Skeletal muscle satellite cell (primary cell): ENCODE data around the gene ANKLE1.
"Not testable (repeated sequence)": the region's sequence is repeated elsewhere in the genome, so short reads cannot be mapped to it uniquely, and the experiment has no call there.

Experiments
- H3K27me3 ChIP-seq: 2 replicates; pipeline ENCODE4 v1.7.0; 2013; ENCODE audit warnings: low read length; ENCODE audit not compliant: control insufficient read depth, insufficient read depth
- H3K36me3 ChIP-seq: 2 replicates; pipeline ENCODE4 v1.7.0; 2013; ENCODE audit warnings: mild to moderate bottlenecking, control low read depth, low read length; ENCODE audit not compliant: insufficient read depth
- H3K4me1 ChIP-seq: 2 replicates; pipeline ENCODE4 v1.7.0; 2013; ENCODE audit warnings: low read length; ENCODE audit not compliant: control insufficient read depth, insufficient read depth
- H3K4me2 ChIP-seq: 2 replicates; pipeline ENCODE4 v1.7.0; 2013; ENCODE audit warnings: mild to moderate bottlenecking, low read length
- H3K4me3 ChIP-seq: 2 replicates; pipeline ENCODE4 v1.7.0; 2013; ENCODE audit warnings: low read length
- H3K9ac ChIP-seq: 2 replicates; pipeline ENCODE4 v1.7.0; 2013; ENCODE audit warnings: mild to moderate bottlenecking, low read depth, low read length, moderate library complexity
- H3K9me3 ChIP-seq: replicated peaks from 2 replicates; pipeline ENCODE4 v1.7.0; 2013; ENCODE audit warnings: mild to moderate bottlenecking, control low read depth, low read length

ANKLE1 gene

GRCh38 chr19:17268754-17269153 is 12.9 kb upstream of the ANKLE1 start:
- Histone ChIP-seq H3K36me3 (peaks cover 22% of the 10 kb centered on the region), H3K4me2 (peak overlapping the region; percentile 89), H3K4me3 (no peak overlapping the region), H3K9ac (peak overlapping the region; percentile 25), H3K27me3 (no peaks in the 10 kb centered on the region), H3K4me1 (peaks cover 6% of the 10 kb centered on the region), H3K9me3 (no peaks in the 10 kb centered on the region)

GRCh38 chr19:17274892-17275291 is 6.8 kb upstream of the ANKLE1 start:
- peaks cover 54% of the 10 kb centered on the region for H3K36me3 ChIP-seq
- not testable (repeated sequence) for H3K4me3 ChIP-seq, H3K9ac ChIP-seq, H3K4me1 ChIP-seq, H3K27me3 ChIP-seq, H3K9me3 ChIP-seq, H3K4me2 ChIP-seq

GRCh38 chr19:17275441-17276175 is 6.1 kb upstream of the ANKLE1 start:
- no peak overlapping the region for H3K9ac ChIP-seq
- H3K4me3 ChIP-seq = no peak overlapping the region
- no peaks in the 10 kb centered on the region for H3K27me3 ChIP-seq
- H3K36me3 ChIP-seq = peaks cover 51% of the 10 kb centered on the region
- no peaks in the 10 kb centered on the region for H3K9me3 ChIP-seq
- no peak overlapping the region for H3K4me2 ChIP-seq
- H3K4me1 ChIP-seq = no peaks in the 10 kb centered on the region

DNA sequence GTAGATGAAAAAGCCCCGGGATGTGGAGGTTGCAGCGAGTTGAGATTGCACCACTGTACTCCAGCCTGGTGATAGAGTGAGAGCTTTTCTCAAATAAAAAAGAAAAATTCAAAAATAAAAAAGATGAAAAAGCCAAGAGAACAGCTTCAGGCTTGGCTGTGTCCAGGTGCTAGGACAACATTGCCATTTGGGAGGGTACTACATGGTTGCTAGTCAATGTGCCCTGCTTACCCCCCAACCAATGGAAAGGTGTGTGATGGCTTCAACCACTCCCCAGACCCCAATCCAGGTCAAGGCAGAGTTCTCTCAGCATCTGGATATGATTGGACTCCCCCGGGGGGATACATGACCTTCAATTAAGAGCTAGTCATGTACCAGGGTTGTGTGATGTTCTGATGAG is 2.3 kb upstream of the ANKLE1 start:
- Histone ChIP-seq H3K4me1 (peaks cover 13% of the 10 kb centered on the region), H3K36me3 (peaks cover 31% of the 10 kb centered on the region), H3K9ac (no peak overlapping the region)

GRCh38 chr19:17282488-17283125 is 906 bp downstream of the ANKLE1 start:
- Histone ChIP-seq H3K4me2 (peak overlapping the region; percentile 94), H3K4me1 (peaks cover 13% of the 10 kb centered on the region), H3K9me3 (no peaks in the 10 kb centered on the region), H3K9ac (peak overlapping the region; percentile 46), H3K36me3 (peaks cover 10% of the 10 kb centered on the region), H3K27me3 (no peaks in the 10 kb centered on the region), H3K4me3 (peak overlapping the region; percentile 67)

More for the DNA sequence above, 2.3 kb upstream of the ANKLE1 start:
- Histone ChIP-seq H3K27me3 (no peaks in the 10 kb centered on the region), H3K4me3 (no peak overlapping the region), H3K9me3 (no peaks in the 10 kb centered on the region), H3K4me2 (no peak overlapping the region)

DNA sequence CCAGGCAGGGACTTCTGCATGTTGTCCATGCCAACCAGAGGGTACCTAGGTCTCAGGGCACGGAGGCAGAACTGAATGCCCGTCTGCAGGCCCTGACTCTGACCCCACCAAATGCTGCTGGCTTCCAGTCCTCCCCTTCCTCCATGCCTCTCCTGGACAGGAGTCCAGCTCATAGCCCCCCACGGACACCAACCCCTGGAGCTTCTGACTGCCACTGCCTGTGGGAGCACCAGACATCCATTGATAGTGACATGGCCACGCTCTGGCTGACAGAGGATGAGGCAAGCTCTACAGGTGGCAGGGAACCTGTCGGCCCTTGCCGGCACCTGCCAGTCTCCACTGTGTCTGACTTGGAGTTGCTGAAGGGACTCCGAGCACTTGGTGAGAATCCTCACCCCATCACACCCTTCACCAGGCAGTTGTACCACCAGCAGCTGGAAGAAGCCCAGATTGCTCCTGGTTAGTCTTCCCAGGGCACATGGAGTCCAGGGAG is 1.8 kb downstream of the ANKLE1 start:
- no peak overlapping the region for H3K9ac ChIP-seq
- no peaks in the 10 kb centered on the region for H3K9me3 ChIP-seq
- H3K36me3 ChIP-seq = peaks cover 7% of the 10 kb centered on the region
- no peak overlapping the region for H3K4me2 ChIP-seq
- H3K4me3 ChIP-seq = no peak overlapping the region
- no peaks in the 10 kb centered on the region for H3K27me3 ChIP-seq
- peaks cover 13% of the 10 kb centered on the region for H3K4me1 ChIP-seq

- Histone ChIP-seq H3K4me2 (no peak overlapping the region), H3K27me3 (no peaks in the 10 kb centered on the region), H3K9ac (no peak overlapping the region), H3K9me3 (no peaks in the 10 kb centered on the region), H3K4me3 (no peak overlapping the region), H3K36me3 (no peaks in the 10 kb centered on the region), H3K4me1 (peaks cover 13% of the 10 kb centered on the region)
Observed at GRCh38 chr19:17285415-17286135, 3.9 kb downstream of the ANKLE1 start.

DNA sequence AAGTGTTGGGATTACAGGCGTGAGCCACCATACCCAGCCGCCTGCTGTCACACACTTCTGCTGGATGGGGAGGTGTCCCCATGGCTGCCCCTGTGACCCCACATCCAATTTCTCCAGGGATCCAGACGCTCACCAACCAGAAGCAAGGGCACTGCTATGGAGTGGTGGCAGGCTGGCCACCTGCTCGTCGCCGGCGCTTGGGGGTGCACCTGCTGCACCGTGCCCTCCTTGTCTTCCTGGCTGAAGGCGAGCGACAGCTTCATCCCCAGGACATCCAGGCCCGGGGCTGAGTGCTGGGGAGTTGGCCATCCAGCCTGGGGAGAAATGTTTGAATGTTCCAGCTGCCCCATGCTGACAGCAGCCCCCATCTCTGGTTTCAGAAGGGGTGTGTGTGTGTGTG is 4.6 kb downstream of the ANKLE1 start:
- Histone ChIP-seq H3K4me1 (peaks cover 13% of the 10 kb centered on the region), H3K36me3 (no peaks in the 10 kb centered on the region), H3K27me3 (no peaks in the 10 kb centered on the region), H3K4me3 (no peak overlapping the region), H3K4me2 (no peak overlapping the region), H3K9me3 (no peaks in the 10 kb centered on the region), H3K9ac (no peak overlapping the region)

GRCh38 chr19:17286752-17287151 is 5.1 kb downstream of the ANKLE1 start:
- H3K36me3 ChIP-seq = no peaks in the 10 kb centered on the region
- H3K9ac ChIP-seq = no peak overlapping the region
- H3K27me3 ChIP-seq = no peaks in the 10 kb centered on the region
- no peaks in the 10 kb centered on the region for H3K9me3 ChIP-seq
- no peak overlapping the region for H3K4me3 ChIP-seq
- H3K4me1 ChIP-seq = peaks cover 8% of the 10 kb centered on the region
- no peak overlapping the region for H3K4me2 ChIP-seq

- Histone ChIP-seq H3K9ac (no peak overlapping the region), H3K27me3 (no peaks in the 10 kb centered on the region), H3K4me1 (no peaks in the 10 kb centered on the region), H3K4me2 (no peak overlapping the region), H3K4me3 (no peak overlapping the region), H3K9me3 (no peaks in the 10 kb centered on the region), H3K36me3 (no peaks in the 10 kb centered on the region)
Observed at GRCh38 chr19:17289489-17289888, 7.8 kb downstream of the ANKLE1 start.

- Histone ChIP-seq H3K9ac (peak overlapping the region; percentile 51), H3K9me3 (no peaks in the 10 kb centered on the region), H3K27me3 (no peaks in the 10 kb centered on the region), H3K4me3 (peak overlapping the region; percentile 68), H3K4me1 (peaks cover 6% of the 10 kb centered on the region), H3K36me3 (no peaks in the 10 kb centered on the region), H3K4me2 (peak overlapping the region; percentile 84)
Observed at GRCh38 chr19:17292301-17293074, 10.8 kb downstream of the ANKLE1 start.
